HS-27A (cell line): ENCODE data around the gene SPDEF.
A peak's percentile ranks its signal among the peaks of the same experiment; 100 is the strongest.

Experiments used
- DNase-seq: peaks from one replicate; pipeline ENCODE4 v3.0.0-alpha.2; 2012; ENCODE audit warnings: low read depth, missing footprints

Gene SPDEF

DNA sequence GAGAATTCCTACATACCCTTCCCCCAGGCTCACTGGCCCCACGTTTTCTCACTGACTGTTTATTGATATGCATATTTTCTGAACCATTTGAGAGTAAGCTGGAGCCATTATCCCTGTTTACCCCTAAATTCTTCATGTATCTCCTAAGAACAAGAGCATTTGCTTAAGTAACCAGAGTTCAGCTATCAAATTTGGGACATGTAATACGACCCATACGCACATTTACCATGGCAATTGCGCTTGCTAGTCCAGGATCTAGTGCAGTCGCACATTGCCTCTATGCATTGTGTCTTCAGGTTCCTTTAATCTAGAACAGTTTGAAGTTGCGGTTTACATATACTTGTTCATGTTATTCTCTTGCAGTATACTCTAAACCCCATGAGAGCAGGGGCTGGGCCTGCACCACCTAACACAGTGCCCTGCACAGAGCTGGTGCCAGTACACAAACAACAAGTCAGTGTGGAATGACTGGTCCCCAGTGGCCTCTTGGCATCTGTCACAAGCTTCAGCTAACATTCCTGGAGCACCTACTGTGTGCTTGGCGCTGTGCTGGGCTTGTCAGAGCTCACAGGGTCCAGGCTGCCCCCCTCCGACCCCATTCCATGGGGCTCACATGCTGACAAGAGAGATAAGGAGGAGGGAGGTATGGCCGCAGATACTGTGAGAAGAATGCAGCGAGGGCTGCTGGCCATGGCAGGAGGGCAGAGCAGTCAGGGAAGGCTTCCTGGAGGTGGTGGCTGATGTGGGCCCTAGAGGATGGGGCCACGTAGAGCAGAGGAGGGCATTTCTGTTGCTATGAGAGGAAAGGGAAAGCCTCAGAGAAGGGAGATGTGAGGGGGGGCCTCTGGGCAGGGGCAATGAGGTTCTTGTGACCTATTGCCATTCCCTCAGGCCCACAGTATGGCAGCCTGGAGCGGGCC lies 28.1 kb downstream of the SPDEF start:
- no peak for DNase-seq

- DNase-seq = peak; percentile 59
Measured at GRCh38 chr6:34526992-34527728, 29.0 kb downstream of the SPDEF start.

- no peak for DNase-seq
Measured at GRCh38 chr6:34526241-34526972, 29.7 kb downstream of the SPDEF start.

GRCh38 chr6:34525431-34526175 lies 30.5 kb downstream of the SPDEF start:
- no peak for DNase-seq

DNA sequence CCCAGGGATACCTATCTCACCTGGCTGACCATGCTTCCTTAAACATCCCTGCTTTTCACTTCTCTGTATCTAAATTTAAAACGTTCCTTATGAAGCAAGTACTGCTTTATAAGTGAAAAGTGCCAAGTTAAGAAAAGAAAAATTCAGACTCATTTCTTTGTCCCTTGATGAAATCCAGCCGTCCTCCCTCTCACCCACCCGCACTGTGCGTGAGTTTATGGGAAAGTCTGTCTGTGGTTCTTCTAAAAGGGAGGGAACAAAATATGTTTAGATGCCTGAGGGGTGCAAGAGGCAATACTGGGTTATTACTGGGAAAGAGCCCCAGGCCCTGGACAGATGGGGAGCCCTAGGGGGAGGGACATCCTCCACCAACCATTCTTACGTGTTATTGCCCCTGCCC lies 31.2 kb downstream of the SPDEF start:
- DNase-seq = no peak

- no peak for DNase-seq
Measured at GRCh38 chr6:34524499-34524898, 31.6 kb downstream of the SPDEF start.

DNA sequence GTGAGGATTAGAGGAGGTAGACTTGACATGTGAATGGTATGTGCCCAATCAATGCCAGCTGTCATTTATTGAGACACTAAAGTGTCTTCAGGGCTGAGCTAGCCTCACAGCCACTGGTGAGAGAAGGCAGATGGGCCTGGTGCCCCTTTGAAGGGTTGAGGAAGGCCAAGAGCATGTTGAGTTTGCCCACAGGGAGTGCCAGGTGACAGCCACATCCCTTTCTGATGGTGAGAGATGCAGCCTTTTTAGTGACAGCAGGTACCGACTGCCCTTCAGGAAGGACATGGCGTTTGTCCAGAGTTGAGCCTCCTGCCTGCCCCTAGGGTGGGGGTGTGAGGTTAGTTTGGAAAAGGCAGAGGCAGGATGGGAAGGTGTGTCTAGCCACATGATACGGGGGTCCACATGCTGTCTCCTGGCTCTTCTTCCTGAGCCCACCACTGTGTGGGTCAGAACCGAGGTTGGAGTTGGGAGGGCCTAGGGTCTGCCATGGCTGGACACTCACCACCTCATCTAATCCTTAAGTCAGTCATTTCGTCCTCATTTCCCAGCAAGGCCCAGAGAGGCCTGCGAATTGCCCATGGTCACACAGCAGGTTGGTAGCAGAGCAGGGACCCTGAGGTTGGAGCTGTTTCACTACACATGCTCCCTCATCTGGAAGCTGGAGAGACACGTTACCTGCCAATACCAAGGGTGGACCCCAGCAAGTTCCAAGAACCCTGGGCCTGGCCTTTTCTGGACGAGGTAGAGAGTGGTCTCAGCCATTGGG lies 32.5 kb downstream of the SPDEF start:
- no peak for DNase-seq

- no peak for DNase-seq
Measured at GRCh38 chr6:34522761-34523160, 33.4 kb downstream of the SPDEF start.

- DNase-seq = no peak
Measured at GRCh38 chr6:34521463-34522285, 34.5 kb downstream of the SPDEF start.

- DNase-seq = no peak
Measured at GRCh38 chr6:34520645-34521462, 35.3 kb downstream of the SPDEF start.

- no peak for DNase-seq
Measured at GRCh38 chr6:34519971-34520644, 36.0 kb downstream of the SPDEF start.

GRCh38 chr6:34518669-34519365 lies 37.3 kb downstream of the SPDEF start:
- DNase-seq = no peak

- no peak for DNase-seq
Measured at GRCh38 chr6:34517966-34518365, 38.2 kb downstream of the SPDEF start.

DNA sequence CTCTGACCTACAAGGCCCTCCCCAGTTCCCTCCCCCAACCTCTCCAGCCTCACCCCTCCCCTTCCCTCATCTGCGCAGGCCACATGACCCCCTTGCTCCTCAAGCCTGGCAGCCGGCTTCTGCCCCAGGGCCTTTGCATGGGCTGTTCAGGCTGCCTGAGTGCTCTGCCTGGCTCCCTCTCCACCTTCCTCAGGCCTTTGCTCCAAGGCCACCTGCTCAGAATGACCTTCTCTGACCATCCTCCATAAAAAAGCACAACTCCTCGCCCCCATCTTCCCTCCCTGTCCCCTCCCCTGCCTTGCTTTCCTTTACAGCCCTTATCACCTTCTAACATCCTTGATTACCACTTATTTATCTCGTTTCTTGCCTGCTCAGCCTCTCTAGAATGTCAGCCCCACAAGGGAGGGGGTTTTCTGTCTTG lies 38.7 kb downstream of the SPDEF start:
- no peak for DNase-seq

- no peak for DNase-seq
Measured at GRCh38 chr6:34516391-34517324, 39.5 kb downstream of the SPDEF start.

- DNase-seq = no peak
Measured at GRCh38 chr6:34515473-34516387, 40.4 kb downstream of the SPDEF start.
